Mammary epithelial cell (primary cell): ENCODE results near the gene CARHSP1.

Experiments
- EZH2 ChIP-seq: IDR thresholded peaks from 2 replicates; pipeline ENCODE4 v1.6.1; 2012; ENCODE audit warnings: low read length, inconsistent platforms, borderline replicate concordance
- TF ChIP-seq, protein P1 (sequence below), 2 donors: IDR thresholded peaks in 1 of 2; conservative IDR thresholded peaks in 1 of 2; 2 replicates each; pipeline ENCODE4 v1.5.1; 2011 to 2012; ENCODE audit warnings: inconsistent platforms in 2 of 2, low read length in 2 of 2, mild to moderate bottlenecking in 2 of 2, control low read depth in 1 of 2, low read depth in 1 of 2; ENCODE audit not compliant: insufficient read depth in 1 of 2; ENCODE audit errors: extremely low read depth in 1 of 2

GRCh38 chr16:8822403-8822802 lies 46.4 kb downstream of the CARHSP1 start:
- TF ChIP-seq, protein P1, sequence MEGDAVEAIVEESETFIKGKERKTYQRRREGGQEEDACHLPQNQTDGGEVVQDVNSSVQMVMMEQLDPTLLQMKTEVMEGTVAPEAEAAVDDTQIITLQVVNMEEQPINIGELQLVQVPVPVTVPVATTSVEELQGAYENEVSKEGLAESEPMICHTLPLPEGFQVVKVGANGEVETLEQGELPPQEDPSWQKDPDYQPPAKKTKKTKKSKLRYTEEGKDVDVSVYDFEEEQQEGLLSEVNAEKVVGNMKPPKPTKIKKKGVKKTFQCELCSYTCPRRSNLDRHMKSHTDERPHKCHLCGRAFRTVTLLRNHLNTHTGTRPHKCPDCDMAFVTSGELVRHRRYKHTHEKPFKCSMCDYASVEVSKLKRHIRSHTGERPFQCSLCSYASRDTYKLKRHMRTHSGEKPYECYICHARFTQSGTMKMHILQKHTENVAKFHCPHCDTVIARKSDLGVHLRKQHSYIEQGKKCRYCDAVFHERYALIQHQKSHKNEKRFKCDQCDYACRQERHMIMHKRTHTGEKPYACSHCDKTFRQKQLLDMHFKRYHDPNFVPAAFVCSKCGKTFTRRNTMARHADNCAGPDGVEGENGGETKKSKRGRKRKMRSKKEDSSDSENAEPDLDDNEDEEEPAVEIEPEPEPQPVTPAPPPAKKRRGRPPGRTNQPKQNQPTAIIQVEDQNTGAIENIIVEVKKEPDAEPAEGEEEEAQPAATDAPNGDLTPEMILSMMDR (conservative IDR thresholded peaks at IDR 0.05 in 1 of 2, IDR thresholded peaks at IDR 0.05 in 1 of 2; ENCODE audit: extremely low read depth in 1 of 2, insufficient read depth in 1 of 2, low read depth in 1 of 2, low read length in 2 of 2) = no peak
- no peak for TF ChIP-seq EZH2
